ENCODE results near the gene KCNB1.

KCNB1 gene

DNA sequence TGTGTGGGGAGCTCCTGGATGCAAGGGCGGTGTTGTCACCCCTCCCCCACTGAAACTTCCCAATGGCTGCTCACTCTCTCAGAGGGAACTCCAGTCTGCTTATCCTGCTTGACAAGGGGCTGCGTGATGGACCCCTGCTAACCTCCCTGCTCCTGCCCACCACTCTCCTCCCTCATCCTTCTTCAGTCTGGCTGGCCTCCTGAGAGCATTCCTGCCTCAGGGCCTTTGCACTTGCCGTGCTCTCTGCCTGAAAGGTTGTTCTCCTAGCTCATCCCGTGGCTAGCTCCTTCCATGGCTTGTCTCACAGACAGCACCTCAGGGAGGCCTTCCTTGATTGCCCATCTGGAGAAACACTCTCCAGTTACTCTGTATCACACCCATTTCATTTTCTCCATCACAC, 130.7 kb downstream of the KCNB1 start:
- DNase-seq (ENCODE audit: low read depth): no peak

GRCh38 chr20:49349694-49350252, 132.7 kb downstream of the KCNB1 start:
- no peak for DNase-seq (ENCODE audit: low read depth)

- no peak for DNase-seq (ENCODE audit: low read depth)
Measured at GRCh38 chr20:49349078-49349477, 133.4 kb downstream of the KCNB1 start.

GRCh38 chr20:49348563-49348962, 133.9 kb downstream of the KCNB1 start:
- DNase-seq (ENCODE audit: low read depth): no peak

- DNase-seq (ENCODE audit: low read depth): no peak
Measured at GRCh38 chr20:49347156-49347555, 135.3 kb downstream of the KCNB1 start.

DNA sequence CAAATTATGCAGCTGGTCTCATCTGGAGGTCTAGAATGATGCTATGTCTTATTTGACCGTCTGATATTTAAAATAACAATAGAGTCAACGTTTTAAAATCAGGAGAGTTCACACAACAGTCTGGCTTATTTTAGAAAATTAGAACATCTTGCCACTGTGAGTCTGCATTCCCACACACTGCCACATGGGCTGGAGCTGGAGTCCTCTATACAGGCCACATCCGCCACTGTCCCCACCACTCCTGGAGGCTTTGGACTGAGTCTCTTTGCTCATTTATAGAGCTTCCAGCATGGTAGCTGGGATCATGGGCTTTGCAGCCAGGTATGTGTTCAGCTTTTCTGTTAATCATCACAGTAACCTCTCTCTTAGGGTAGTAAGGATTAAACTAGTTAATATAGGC, 135.8 kb downstream of the KCNB1 start:
- no peak for DNase-seq (ENCODE audit: low read depth)

GRCh38 chr20:49345524-49345923, 136.9 kb downstream of the KCNB1 start:
- no peak for DNase-seq (ENCODE audit: low read depth)

DNA sequence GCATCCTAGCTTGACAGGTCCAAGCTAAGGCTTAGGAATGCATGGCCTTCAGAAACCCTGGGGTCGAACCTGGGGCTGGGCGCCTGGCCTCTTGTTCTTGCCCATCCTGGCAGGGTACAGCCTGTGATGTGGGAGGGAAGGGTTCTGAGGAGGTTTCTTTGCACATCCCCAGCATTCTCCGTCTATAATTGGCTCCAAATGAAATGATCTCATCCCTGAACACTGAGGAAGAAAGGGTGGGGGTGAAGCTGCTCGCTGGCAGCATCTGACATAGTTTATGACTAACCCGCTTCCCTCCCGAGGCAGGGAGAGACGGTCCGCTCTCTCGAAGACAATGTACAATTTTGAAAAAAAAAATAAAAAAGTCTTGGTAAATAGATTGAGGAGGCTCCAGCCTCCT, 137.5 kb downstream of the KCNB1 start:
- no peak for DNase-seq (ENCODE audit: low read depth)

DNA sequence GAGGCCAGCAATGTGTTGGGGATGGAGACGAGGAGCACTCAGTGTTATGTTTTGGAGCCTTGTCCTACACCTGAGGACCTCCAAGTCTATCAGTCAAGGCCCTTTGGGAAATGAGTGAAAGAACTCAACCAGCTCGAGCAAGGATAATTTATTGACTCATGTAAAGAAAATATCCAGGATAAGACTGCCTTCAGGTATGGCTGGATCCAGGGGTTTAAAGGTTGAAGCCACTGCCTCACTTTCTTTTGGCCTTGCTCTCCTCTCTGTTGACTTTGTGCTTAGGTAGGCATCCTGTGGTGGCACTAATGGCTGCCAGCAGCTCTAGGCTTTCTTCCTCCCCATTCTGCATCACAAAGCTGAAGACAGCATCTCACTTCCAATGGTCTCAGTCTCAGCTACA, 138.3 kb downstream of the KCNB1 start:
- DNase-seq (ENCODE audit: low read depth): no peak

DNA sequence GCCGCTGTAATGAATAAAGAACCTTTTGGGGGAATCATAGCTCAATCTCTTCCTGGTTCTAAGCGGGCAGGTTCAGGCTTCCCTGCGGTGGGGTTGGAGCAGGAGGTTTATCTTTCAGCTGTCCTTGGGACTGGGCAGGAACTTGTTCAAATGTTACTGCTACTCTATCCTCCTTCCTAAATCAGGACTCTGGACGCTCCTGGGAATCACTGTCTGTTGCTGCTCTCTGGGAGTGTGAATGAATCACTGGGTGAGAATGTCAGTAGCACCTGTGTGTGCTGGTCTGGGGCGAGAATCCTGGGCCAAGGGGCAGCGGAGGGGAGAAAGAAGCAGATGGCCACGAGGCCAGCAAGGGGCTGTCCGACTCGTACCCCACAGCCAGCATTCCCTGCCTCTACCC, 139.2 kb downstream of the KCNB1 start:
- DNase-seq (ENCODE audit: low read depth): no peak

DNA sequence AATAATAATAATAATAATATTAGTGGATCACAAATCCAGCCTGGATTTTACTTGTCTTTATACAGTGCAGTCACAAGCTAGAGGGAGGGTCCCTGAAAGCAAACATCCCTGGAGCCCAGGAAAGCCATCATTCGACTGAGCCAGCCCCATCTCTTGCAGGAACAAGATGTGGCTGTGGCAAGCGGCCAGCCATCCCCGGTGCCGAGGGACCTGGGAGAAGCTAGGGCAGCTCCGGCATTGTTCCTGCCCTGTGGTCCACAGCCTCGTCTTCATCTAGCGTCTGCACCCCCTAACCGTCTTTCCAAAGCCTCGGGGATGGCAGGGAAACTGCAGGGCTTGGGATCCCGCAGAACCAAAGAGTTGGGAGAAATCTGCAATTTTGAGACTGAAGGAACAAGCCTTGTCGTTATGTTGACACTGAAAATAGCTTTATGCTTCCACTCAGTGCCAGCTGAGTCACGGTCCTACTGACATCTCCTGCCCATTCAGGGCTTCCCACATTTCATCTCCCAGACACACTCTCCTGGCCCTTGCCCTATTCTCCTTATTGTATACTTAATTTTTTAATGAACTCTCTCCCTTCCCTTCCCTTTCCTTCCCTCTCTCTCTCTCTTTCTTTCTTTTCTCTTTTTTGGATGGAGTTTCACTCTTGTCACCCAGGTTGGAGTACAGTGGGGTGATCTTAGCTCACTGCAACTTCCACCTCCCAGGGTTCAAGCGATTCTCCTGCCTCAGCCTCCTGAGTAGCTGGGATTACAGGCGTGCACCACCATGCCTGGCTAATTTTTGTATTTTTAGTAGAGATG, 142.1 kb downstream of the KCNB1 start:
- DNase-seq (ENCODE audit: low read depth): no peak

GRCh38 chr20:49339123-49339522, 143.3 kb downstream of the KCNB1 start:
- no peak for DNase-seq (ENCODE audit: low read depth)

GRCh38 chr20:49338061-49338460, 144.4 kb downstream of the KCNB1 start:
- no peak for DNase-seq (ENCODE audit: low read depth)

DNA sequence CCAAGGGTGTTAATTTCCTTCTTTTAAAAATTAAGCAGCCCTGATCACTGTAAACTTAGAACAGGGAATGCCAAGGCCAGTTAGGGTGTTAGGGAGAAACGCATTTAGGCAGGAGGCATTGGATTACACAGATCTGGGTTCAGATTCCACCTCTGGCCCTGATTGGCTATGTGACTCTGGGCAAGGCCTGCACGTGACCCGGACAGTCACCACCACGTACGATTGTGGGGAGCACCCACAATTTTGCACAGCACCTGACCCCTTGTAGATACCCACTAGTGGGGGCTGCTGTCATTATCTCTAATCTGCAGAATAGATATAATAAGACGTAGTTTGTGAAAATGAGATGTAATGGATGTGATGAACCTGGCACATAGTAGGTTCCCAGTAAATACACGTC, 145.1 kb downstream of the KCNB1 start:
- no peak for DNase-seq (ENCODE audit: low read depth)

DNA sequence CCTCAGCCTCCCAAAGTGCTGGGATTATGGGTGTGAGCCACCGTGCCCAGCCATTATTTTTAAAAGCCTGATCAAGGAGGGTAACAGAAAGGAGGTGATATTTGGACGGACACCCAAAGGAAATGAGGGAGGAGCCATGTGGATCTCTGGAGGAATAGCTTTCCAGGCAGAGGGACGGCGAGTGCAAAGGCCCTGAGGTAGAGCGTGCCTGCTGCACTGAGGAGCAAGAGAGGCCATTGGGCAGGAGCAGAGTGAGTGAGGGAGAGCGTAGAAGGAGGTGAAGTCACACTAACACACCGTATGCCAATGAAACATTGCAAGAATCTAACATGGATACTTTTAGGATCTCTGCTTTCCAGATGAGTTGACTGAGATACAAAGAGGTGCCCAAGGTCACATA, 145.7 kb downstream of the KCNB1 start:
- no peak for DNase-seq (ENCODE audit: low read depth)

DNA sequence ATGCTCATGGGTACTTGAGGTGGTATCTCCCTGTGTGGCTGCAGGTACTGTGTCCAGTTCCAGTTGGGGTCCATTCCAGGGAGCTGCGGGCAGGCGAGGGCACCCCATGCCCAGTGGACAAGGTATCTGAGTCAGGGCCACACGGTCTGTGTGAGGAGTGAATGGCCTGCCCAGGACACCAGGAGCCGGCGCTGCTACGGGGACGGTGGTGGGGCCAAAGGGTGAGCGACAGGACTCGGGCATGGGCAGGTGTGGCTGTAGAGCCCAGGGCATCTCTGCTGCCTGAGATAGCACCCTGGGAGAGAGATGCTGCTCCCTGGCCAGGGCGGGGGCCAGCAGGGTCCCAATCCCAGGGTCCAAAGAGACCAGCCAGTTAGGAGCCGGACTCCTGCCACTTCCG, 147.0 kb downstream of the KCNB1 start:
- DNase-seq (ENCODE audit: low read depth): no peak

DNA sequence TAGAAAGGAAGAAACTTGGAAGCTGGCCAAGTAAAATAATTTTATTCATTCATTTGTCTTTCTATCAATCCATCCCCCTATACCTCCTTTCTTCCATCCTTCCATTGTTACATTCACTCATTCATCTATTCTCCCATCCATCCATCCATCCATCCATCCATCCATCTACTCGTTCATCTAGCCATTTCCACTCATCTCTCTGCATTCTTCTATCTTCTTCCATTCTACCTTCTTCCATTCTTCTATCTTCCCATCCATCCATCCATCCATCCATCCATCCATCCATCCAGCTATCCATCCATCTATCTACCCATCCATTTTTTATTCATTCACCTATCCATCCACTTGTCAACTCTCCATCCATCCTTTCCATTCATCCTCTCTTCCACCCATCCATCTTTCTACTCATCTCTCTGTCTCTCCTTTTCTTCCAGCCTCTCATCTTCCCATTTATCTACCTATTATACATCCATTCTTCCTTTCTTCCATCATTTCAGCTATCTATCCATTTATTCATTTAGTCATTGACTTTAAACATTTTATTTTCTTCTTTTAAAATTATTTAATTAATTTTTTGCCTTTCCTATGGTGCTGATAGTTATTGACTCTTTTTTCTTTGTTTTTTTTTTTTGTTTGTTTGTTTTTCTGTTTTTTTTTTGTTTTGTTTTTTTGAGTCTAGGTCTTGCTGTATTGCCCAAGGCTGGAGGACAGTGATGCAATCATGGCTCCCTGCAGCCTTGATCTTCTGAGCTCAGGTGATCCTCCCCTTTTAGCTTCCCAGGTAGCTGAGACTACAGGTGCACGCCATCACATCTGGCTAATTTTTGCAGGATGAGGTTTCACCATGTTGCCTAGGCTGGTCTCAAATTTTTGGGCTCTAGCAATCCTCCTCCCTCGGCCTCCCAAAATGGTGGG, 151.5 kb downstream of the KCNB1 start:
- no peak for DNase-seq (ENCODE audit: low read depth)

- DNase-seq (ENCODE audit: low read depth): no peak
Measured at GRCh38 chr20:49328790-49329189, 153.7 kb downstream of the KCNB1 start.

DNA sequence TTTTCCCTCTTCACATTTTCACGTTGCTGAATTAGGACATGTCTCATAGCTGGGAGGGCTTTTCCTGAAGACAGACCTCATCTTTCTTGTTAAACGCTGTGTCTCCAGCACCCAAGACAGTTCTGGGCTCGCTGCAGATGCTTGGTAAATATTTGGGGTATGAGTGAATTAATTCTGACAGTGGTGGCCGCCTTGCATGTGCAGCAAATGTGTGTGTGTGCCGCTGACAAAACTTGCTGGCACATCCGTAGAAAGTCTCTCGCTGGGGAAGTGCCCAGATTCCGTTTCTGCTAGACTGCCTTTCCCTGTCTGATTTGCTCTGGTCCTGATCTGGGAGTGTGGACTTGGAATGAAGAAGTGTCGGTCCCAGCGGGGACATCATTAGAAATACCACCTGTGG, 156.4 kb downstream of the KCNB1 start:
- no peak for DNase-seq (ENCODE audit: low read depth)

GRCh38 chr20:49324306-49324705, 158.2 kb downstream of the KCNB1 start:
- no peak for DNase-seq (ENCODE audit: low read depth)

DNA sequence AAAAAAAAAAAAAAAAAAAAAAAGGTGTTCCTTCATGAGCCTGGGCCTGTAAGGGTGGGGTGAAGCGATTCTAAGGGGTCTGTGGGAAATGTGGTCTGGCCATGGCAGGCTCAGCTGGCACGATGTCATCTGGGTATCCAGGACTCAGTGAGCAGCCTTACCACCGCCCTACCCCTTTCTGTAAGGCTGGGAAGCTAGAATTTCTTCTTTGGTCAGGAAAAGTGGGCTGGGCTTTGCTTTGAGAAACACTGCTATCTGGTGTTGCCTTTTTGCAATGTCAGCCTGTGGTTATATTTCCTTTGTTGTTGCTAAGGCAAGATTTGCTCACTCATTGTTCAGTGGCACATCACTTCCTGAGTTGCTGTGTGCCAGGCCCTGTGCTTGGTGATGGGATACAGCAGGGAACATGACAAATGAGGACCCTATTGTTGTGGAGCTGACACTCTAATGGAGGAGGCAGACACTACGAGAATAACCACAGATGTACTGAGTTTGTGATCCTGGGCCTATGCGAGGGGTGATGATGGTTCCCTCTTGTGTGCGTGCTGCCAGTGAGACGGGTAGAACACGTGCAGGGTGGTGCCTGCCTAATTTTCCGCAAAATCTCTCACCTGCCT, 158.7 kb downstream of the KCNB1 start:
- DNase-seq (ENCODE audit: low read depth): no peak

DNA sequence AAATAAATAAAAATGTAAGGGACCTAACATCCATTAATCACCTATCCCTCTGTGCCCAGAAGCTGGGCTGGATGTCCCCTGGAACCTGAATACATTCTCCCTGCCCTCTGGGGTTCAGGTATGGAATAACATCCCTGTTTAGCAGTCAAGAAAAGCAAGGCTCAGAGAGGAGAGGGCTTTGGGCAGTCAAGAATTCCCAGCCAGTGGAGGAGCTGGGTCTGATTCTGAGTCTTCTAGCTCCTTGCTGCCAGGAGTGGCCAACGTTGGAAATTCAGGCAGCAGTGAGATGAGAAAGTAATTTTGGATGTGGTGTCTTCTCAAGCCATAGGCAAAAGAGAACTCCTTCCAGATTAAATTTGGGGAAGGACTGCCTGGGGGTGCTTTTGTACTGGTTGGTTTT, 162.0 kb downstream of the KCNB1 start:
- no peak for DNase-seq (ENCODE audit: low read depth)

Data from activated T-cell treated with anti-CD3 and anti-CD28 coated beads for 24 hours (primary cell).